M059J (cell line): Measurements from ENCODE around the gene SNX21. TPM values are rescaled to one million over a fixed set of nuclear protein-coding genes. Genes with fewer than 3 reads are reported as not detected.
"Not testable (repeated sequence)": the region's sequence is repeated elsewhere in the genome, so short reads cannot be mapped to it uniquely, and the experiment has no call there.

Source experiments
- DNase-seq: peaks from one replicate; pipeline ENCODE4 v3.0.0-alpha.2; 2012; ENCODE audit warnings: low read depth
- total RNA-seq: library from RNA; depleted of rRNA; stranded (reverse); fragments of >200 nt; shearing (Covaris generic); gene quantifications from 2 replicates; pipeline ENCODE4 v1.2.3, GENCODE V29; 2014

SNX21 gene
- total RNA-seq, 1 experiment from 2014 or later: 35.8 TPM

DNA sequence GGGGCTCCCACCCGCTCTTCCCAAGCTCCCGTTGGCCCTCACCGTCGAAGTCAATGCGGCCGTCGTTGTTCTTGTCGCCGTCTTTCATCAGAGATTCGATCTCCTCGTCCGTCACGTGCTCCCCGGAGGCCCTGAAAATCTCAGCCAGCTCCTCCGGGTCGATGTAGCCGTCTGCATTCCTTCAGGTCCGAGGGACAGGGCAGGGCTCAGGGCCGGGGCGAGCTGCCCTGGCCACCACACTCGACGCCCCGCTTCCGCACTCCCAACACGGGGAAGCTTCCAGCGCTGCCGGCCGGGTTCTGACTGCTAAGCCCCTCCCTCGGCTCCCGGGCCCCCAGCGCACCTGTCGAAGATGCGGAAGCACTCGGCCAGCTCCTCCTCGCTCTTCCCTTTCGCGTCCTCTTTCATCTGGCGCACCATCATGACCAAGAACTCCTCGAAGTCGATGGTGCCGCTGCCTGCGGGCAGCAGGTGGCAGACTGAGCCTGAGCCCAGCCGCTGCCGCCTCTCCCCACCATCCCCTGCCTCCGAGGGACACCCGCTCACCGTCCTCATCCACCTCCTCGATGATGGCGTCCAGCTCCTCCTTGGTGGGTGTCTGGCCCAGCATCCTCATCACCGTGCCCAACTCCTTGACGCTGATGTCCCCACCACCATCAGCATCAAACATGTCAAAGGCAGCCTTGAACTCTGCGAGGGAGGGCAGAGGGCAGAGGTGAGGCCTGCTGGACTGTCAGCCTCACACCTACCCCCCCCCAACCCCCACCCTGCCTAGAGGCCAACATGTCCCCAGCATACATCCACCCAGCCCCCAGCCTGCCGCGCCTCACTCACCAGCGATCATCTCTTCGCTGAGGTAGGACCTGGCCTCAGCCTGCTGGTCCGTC, 9.4 kb upstream of the SNX21 start:
- no peak for DNase-seq

- peak; percentile 48 for DNase-seq
Measured at GRCh38 chr20:45826381-45827019, 7.1 kb upstream of the SNX21 start.

- no peak for DNase-seq
Measured at GRCh38 chr20:45827030-45827652, 6.5 kb upstream of the SNX21 start, which contains the start of gene TNNC2. TNNC2 (minus strand) TSS chr20:45827312; CDS start chr20:45827248, 64 bp downstream.

DNA sequence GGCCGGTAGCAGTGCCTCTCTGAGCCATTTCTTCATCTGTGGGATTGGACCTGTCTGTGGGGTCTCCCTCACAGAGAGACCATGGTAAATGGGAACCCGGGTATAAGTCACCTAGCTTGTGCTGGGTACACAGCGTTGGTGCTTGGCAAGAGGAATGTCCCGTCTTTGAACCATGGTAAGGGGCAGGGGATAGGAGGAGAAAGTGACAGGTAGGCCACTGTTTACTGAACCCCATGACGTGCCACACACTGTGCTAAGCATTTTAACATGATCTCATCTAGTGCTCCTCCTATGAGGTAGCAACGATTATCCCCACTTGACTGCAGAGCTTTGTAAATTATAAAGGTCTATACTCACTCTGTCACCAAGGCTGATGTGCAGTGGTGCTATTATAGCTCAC, 5.9 kb upstream of the SNX21 start:
- DNase-seq: no peak

GRCh38 chr20:45828589-45828988, 5.0 kb upstream of the SNX21 start:
- DNase-seq: no peak

- not testable (repeated sequence) for DNase-seq
Measured at GRCh38 chr20:45829673-45830106, 3.9 kb upstream of the SNX21 start.

- DNase-seq: no peak
Measured at GRCh38 chr20:45832619-45833018, 980 bp upstream of the SNX21 start.

DNA sequence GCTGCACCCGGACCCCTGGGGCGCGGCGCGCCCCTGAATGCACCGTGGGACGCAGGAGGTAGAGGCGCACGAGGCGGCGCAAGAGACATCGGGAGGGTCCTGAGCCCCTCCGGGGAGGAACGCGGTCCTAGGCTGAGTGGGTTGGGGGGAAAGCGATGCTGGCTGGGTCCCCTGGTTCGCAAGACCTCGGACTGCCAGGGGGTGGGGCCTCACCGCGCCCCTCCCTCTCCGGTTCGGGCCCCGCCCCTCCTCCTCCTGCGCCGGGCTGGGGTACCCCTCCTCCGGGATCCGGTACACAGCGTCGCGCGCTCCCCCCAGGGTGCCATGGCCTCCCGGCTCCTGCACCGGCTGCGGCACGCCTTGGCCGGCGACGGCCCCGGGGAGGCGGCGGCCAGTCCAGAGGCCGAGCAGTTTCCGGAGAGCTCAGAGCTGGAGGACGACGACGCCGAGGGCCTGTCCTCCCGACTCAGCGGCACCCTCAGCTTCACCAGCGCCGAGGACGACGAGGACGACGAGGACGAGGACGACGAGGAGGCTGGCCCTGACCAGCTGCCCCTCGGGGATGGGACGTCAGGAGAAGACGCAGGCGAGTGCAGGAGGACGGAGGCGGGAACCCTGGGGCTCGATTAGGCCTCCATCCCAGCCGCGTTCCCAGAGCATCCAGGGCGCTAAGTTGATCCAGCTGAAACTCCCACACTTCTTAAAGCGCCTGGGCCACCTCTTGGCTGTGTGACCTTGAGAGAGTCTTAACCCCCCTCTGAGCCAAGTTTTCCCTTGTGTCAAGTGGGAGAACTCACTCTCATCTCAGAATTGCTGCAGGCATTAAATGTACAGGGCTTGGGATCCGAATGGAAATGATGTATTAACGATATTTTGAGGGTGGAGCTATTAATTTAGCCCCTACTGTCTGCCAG, 541 bp downstream of the SNX21 start:
- DNase-seq: peak; percentile 73

DNA sequence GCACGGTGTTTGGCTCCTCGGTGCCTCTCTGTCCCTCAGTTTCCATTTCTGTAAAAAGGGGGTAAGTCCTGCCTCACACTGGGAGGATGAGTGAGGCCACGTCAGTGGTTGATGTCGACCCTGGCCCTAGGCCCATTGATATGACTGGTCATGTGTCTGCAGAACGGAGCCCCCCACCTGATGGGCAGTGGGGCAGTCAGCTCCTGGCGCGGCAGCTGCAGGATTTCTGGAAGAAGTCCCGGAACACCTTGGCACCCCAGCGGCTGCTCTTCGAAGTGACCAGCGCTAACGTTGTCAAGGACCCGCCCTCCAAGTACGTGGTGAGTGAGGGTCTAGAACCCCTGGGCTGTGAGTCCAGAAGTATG, 1.2 kb downstream of the SNX21 start:
- DNase-seq: no peak

- DNase-seq: no peak
Measured at GRCh38 chr20:45835329-45835765, 1.7 kb downstream of the SNX21 start.

- DNase-seq: no peak
Measured at GRCh38 chr20:45835825-45836224, 2.2 kb downstream of the SNX21 start.

GRCh38 chr20:45836841-45837240, 3.2 kb downstream of the SNX21 start:
- DNase-seq: no peak

DNA sequence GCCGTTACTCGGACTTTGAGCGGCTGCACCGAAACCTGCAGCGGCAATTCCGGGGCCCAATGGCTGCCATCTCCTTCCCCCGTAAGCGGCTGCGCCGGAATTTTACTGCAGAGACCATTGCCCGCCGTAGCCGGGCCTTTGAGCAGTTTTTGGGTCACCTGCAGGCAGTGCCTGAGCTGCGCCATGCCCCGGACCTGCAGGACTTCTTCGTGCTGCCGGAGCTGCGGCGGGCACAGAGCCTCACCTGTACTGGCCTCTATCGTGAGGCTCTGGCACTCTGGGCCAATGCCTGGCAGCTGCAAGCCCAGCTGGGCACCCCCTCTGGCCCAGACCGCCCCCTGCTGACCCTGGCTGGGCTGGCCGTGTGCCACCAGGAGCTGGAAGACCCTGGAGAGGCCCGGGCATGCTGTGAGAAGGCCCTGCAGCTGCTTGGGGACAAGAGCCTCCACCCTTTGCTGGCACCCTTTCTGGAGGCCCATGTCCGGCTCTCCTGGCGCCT, 7.2 kb downstream of the SNX21 start:
- DNase-seq: no peak

DNA sequence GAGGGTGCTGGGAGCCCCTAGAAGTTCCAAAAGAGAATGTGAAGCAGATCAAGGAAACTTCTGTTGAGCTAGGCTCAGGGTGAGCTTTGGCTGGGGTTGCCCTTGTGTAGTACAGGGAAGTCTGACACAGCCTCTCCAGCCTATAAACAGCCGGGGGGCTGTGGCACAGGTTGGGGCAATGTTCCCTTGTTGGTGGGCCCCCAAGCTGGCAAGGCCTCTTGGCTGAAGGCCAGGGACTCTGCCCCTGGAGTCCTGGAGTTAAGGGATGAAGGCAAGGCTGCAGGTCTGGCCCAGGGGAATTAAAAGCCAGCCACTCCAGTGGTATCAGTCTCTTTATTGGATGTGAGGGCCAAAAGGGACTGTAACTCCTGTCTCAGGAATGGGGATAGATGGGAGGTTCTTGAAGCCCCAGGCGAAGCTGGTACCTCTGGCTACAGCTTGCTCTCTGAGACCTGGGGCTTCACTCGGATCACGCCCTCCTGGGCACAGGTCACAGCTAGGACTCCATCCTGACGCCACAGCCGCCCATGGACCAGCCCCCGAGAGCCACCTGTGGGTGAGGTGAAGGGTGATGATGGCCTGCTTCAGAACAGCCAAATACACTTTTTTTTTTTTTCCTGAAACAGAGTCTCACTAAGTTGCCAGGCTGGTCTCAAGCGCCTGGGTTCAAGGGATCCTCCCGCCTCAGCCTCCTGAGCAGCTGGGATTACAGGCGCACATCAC, 8.0 kb downstream of the SNX21 start:
- DNase-seq: no peak

DNA sequence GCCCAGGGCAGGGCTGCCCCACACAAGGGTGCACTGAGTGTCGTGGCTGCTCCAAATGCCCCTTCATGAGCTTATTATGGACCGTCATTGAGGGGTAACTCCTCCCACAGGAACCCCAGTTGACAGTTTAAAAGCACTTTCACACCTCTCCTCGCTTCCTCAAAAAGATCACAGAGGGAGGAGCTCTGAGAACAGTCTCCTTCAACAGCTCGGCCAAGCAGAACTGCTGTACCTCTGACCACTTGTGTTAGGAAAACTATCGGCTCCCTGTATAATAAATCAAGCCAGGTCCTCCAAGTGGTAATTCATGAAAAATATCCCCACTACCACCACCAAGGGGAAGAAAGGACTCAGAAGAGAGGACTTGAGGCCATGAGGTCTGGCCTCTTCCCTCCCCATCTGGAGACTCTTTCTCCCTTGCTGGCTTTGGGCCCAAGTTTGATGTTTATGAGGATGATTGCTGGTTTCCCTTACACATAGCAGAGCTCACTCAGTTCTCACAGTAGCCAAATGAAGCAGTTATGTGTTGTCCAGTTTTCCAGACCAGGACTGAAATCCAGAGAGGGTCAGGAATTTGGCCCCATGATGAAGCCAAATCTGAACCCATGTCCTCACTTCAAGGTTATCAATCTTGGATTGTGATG, 8.7 kb downstream of the SNX21 start:
- peak; percentile 58 for DNase-seq

DNA sequence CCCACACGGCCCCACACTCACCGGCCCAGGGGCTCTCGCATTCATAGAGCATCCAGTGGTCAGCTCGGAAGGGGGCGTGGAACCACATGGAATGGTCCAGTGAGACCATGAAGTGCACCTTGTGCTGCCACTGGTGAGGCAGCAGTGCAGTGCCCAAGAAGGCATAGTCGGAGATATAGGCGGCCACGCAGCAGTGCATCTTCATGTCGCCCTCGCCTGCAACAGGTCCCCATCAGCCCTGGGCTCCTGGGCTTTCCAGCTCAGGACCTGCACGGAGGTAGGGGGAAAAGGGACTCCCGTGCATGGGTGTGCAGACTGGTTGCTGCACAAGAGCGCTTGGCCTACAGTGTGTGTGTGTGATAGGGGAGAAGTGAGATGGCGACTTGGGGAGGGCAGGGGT, 9.9 kb downstream of the SNX21 start:
- DNase-seq: no peak

GRCh38 chr20:45845452-45845851, 11.9 kb downstream of the SNX21 start:
- no peak for DNase-seq

DNA sequence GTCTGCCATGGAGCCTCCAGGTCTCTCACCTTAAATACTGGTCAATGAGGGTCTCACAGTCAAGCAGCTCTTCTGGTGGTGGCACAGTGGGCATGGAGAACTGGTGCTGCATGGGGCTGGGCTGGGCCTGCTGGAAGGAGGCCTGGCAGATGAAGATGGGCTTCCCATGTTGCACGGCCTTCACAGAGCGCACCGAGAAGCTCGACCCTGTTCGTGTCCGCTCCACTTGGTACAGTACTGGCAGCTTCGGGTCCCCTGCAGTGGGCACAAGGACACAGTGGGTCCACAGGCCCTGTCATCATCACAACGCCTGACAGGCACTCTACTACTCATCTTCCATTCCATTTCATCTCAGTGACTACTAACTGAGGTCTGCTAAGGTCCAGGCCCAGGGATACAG, 14.8 kb downstream of the SNX21 start:
- no peak for DNase-seq

GRCh38 chr20:45848969-45849582, 15.5 kb downstream of the SNX21 start:
- no peak for DNase-seq

DNA sequence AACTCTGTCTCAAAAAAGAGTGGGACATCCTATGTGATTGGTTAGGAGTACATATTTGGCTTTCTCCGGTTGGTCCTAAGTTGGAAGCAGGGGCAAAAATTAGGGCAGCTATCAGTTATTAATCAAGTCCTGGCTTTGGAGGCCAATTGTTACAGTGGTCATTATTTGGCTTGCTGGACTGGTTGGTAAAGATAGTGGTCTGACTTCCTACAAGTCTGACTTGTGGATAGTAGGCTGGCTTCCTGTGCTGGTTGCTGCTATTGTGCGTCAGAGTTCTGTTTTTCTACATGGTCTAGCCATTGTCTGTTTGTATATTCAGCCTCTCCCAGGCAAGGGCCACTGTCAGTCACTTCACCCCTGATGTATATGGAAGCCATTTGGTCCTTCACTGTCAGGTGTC, 16.6 kb downstream of the SNX21 start:
- DNase-seq: no peak
